Activated B cell treated with CpG ODN at 0.5 μM for 24 hours (primary cell): ENCODE results near the gene AGMO. TPM values are rescaled to one million over a fixed set of nuclear protein-coding genes. Genes with fewer than 3 reads are reported as not detected.

ENCODE experiments used
- ATAC-seq: fragments of 200-7000 bp; cut with Tn5 transposase; one replicate; pipeline ENCODE4 v1.10.0; 2021; ENCODE audit warnings: low read depth, mild to moderate bottlenecking, moderate library complexity
- CTCF ChIA-PET: fragments of 350-600 bp; sonication (Branson Sonifier 250); formaldehyde crosslinking; loops from one replicate; lab custom pipeline; 2021; ENCODE audit warnings: antibody characterized with exemption; lab: Charles Lee
- POLR2A ChIA-PET: fragments of 350-600 bp; sonication (Branson Sonifier 250); formaldehyde crosslinking; loops from one replicate; lab custom pipeline; 2021; ENCODE audit warnings: antibody characterized with exemption; lab: Charles Lee
- DNase-seq: peaks from one replicate; pipeline ENCODE4 v3.0.0; 2022
- H3K27ac Mint-ChIP-seq: one replicate; pipeline ENCODE4 v1.8.0; 2020; ENCODE audit warnings: mixed read lengths
- H3K27me3 Mint-ChIP-seq: one replicate; pipeline ENCODE4 v1.8.0; 2021; ENCODE audit warnings: mixed read lengths
- H3K36me3 Mint-ChIP-seq: one replicate; pipeline ENCODE4 v1.8.0; 2021; ENCODE audit warnings: low read depth, mixed read lengths
- H3K4me1 Mint-ChIP-seq: one replicate; pipeline ENCODE4 v1.8.0; 2021; ENCODE audit warnings: mixed read lengths
- H3K4me3 Mint-ChIP-seq: one replicate; pipeline ENCODE4 v1.8.0; 2020; ENCODE audit warnings: mild to moderate bottlenecking, mixed read lengths
- H3K9me3 Mint-ChIP-seq: one replicate; pipeline ENCODE4 v1.8.0; 2020; ENCODE audit warnings: mixed read lengths
- intact Hi-C: fragments of 100-400 bp; cut with micrococcal nuclease; formaldehyde crosslinking; loops from one replicate; pipeline ENCODE4 v1.15.1; 2024
- total RNA-seq: library from RNA; stranded (reverse); gene quantifications from 2 replicates; pipeline ENCODE4 v1.2.3, GENCODE V29; 2022
- TF ChIP-seq, protein P1 (sequence below): fragments of 200-600 bp; IDR thresholded peaks from one replicate; pipeline ENCODE4 v1.8.0; 2022; ENCODE audit warnings: antibody characterized with exemption, mild to moderate bottlenecking

The AGMO gene
- total RNA-seq, 1 donor from 2014 or later, result not detected

DNA sequence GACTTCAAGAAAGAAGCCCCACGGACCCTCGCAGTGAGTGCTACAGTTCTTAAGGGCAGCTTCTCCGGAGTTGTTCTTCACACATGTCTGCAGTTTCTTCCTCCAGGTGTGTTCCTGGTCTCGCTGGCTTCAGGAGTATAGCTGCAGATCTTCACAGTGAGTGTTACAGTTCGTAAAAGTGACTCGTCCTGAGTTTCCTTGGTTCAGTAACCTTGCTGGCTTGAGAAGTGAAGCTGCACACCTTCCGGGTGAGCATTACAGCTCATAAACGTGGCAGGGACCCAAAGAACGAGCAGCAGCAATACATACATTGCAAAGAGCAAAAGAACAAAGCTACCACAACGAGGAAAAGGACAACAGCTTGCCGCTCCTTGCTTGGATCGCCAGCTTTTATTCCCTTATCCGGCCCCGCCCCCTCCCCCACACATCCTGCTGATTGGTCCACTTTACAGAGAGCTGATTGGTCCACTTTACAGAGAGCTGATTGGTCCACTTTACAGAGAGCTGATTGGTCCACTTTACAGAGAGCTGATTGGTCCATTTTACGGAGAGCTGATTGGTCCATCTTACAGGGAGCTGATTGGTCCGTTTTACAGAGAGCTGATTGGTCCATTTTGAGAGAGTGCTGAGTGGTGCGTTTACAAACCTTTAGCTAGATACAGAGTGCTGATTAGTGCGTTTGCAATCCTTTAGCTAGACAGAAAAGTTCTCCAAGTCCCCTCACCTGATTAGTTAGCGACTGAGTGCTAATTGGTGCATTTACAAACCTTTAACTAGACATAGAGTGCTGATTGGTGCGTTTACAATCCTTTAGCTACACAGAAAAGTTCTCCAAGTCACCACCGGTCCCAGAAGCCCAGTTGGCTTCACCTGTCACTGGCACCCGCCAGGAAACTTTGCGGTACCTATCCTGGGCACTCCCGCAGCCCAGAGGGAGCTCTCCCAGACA is 165.3 kb downstream of the AGMO start:
- H3K9me3 Mint-ChIP-seq, result peaks cover 16% of the 10 kb centered on the region
- CTCF ChIA-PET, result no interaction called here

DNA sequence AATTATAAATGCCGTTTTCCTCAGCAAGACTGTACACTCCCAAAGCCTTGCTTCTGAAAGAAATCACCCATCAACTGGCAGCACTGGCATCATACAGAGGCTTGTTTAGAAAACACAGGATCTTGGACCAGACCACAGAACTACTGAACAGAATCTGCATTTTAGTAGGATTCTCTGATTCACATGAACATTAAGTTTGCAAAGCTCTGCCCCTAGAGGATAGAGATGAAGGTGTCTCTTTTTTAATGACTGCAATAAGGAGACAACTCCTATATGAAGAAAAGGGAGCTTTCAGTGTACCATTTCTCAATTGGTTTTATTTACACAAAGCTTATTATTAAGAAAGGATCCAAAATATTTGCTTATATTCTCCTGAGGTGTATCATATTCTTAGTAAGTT is 172.7 kb downstream of the AGMO start:
- ATAC-seq, result no peak
- ChIA-PET POLR2A (no interaction called here), CTCF (no interaction called here)
- H3K4me1 Mint-ChIP-seq, result no peaks in the 10 kb centered on the region
- H3K4me3 Mint-ChIP-seq, result no peak overlapping the region
- intact Hi-C loops, result no loop called here
- DNase-seq, result no peak
- no peaks in the 10 kb centered on the region for H3K36me3 Mint-ChIP-seq
- no peak overlapping the region for H3K27ac Mint-ChIP-seq
- TF ChIP-seq, protein P1, sequence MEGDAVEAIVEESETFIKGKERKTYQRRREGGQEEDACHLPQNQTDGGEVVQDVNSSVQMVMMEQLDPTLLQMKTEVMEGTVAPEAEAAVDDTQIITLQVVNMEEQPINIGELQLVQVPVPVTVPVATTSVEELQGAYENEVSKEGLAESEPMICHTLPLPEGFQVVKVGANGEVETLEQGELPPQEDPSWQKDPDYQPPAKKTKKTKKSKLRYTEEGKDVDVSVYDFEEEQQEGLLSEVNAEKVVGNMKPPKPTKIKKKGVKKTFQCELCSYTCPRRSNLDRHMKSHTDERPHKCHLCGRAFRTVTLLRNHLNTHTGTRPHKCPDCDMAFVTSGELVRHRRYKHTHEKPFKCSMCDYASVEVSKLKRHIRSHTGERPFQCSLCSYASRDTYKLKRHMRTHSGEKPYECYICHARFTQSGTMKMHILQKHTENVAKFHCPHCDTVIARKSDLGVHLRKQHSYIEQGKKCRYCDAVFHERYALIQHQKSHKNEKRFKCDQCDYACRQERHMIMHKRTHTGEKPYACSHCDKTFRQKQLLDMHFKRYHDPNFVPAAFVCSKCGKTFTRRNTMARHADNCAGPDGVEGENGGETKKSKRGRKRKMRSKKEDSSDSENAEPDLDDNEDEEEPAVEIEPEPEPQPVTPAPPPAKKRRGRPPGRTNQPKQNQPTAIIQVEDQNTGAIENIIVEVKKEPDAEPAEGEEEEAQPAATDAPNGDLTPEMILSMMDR, result no peak
- H3K27me3 Mint-ChIP-seq, result no peaks in the 10 kb centered on the region
- H3K9me3 Mint-ChIP-seq, result peaks cover 7% of the 10 kb centered on the region

More for the DNA sequence above, 165.3 kb downstream of the AGMO start:
- ATAC-seq (no peak), DNase-seq (no peak)
- Mint-ChIP-seq H3K4me3 (no peak overlapping the region), H3K4me1 (no peaks in the 10 kb centered on the region), H3K27me3 (no peaks in the 10 kb centered on the region), H3K36me3 (no peaks in the 10 kb centered on the region), H3K27ac (no peak overlapping the region)
- POLR2A ChIA-PET, result no interaction called here
- intact Hi-C loops, result no loop called here
- TF ChIP-seq, protein P1, result no peak

DNA sequence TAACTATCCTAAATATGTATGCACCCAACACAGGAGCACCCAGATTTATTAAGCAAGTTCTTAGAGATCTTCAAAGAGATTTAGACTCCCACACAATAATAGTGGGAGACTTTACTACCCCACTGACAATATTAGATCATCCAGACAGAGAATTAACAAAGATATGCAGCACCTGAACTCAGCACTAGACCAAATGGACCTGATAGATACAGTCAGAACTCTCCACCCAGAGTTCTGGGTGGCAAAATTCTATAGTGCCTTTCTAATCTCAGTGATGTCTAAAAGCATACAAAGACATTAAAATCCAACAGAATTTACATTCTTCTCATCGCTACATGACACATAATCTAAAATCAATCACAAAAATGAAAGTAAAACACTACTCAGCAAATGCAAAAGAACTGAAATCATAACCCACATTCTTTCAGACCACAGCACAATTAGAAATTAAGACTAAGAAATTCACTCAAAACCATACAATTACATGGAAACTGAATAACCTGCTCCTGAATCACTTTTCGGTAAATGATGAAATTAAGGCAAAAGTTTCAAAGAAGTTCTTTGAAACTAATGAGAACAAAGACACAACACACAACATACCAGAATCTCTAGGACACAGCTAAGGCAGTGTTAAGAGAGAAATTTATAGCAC is 183.2 kb downstream of the AGMO start:
- Mint-ChIP-seq H3K4me1 (no peaks in the 10 kb centered on the region), H3K27me3 (no peaks in the 10 kb centered on the region), H3K36me3 (no peaks in the 10 kb centered on the region), H3K27ac (no peak overlapping the region), H3K9me3 (peaks cover 9% of the 10 kb centered on the region), H3K4me3 (no peak overlapping the region)
- intact Hi-C loops, result no loop called here
- DNase-seq (no peak), ATAC-seq (no peak)
- POLR2A ChIA-PET, result no interaction called here
- TF ChIP-seq, protein P1, result no peak
- CTCF ChIA-PET, result no interaction called here

DNA sequence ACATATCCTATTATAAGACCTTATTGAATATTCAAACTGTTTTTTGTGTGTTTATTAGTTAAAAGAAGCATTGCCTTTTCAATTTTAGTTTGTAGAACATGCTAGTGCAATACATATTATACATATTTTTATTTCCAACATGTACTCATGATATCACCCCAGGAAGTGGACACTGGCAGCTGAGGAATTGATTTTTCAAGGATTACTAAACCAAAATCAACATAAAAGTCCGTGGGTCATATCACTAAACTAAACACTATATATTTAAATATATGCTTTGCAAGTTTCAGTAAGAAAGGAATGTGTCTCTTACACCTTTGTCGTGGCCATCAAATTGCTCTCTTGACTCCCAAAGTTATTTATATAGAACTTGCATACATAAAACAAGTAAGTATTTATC is 185.2 kb downstream of the AGMO start:
- Mint-ChIP-seq H3K36me3 (no peaks in the 10 kb centered on the region), H3K4me3 (no peak overlapping the region), H3K4me1 (no peaks in the 10 kb centered on the region), H3K27me3 (no peaks in the 10 kb centered on the region), H3K27ac (no peak overlapping the region), H3K9me3 (peaks cover 9% of the 10 kb centered on the region)
- no peak for DNase-seq
- no peak for ATAC-seq
- intact Hi-C loops, result no loop called here
- TF ChIP-seq, protein P1, result no peak
- ChIA-PET POLR2A (no interaction called here), CTCF (no interaction called here)

DNA sequence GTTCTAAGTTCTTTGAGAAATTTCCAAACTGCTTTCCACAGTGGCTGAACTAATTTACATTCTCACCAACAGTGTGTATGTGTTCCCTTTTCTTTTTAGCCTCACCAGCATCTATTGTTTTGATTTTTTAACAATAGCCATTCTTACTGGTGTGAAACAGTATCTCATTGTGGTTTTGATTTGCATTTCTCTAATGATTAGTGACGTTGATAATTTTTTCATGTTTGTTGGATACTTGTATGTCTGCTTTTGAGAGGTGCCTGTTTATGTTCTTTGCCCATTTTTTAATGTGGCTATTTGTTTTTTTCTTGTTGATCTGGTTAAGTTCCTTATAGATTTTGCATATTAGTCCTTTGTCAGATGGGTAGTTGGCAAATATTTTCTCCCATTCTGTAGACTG is 191.4 kb downstream of the AGMO start:
- intact Hi-C loops, result no loop called here
- no peaks in the 10 kb centered on the region for H3K27me3 Mint-ChIP-seq

More for the DNA sequence above, 191.4 kb downstream of the AGMO start:
- POLR2A ChIA-PET, result no interaction called here
- H3K9me3 Mint-ChIP-seq, result peaks cover 3% of the 10 kb centered on the region
- no peak overlapping the region for H3K4me3 Mint-ChIP-seq
- no peaks in the 10 kb centered on the region for H3K4me1 Mint-ChIP-seq
- TF ChIP-seq, protein P1, result no peak
- no peaks in the 10 kb centered on the region for H3K36me3 Mint-ChIP-seq
- ATAC-seq, result no peak
- CTCF ChIA-PET, result no interaction called here
- no peak overlapping the region for H3K27ac Mint-ChIP-seq
- no peak for DNase-seq
